ENCODE results near the gene SSNA1.

SSNA1 gene

DNA sequence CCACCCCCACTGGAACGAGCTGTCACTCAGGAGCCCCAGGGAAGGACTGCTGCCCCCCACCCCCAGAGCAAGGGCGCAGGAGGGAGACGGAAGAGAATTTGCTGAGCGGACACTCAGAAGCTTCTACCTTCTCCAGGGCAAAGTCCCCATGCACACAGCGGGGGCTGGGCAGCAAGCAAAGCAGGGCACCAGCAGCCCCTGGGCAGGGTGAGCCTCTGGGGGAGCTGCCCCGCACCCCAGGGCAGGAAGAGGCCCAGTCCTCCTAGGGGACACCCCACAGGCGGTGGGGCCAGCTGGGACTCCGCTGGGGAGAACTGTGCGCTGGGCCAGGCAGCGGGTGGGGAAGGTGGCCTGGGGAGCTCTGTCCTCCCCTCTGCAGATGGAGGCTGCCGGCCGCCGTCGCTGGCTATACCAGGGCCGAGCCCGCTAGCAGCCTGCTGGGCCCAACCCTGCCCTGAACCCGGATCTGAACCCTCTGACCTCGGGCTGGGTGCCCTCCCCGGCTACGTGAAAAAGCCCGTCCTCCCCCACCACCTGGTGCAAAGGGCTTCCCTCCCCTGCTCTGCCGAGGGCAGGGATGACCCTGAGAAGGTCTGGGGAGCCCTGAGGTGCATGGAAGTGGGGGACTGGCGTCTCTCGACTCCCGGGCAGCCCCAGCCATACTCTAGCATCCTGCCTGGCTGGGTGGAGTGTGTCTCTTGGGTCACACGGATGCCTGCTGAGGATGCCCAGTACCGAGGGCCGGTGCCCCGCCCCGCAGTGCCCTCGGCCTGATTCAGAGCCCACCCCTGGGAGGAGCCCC is 41.6 kb downstream of the SSNA1 start:
- H3K27ac ChIP-seq: no peak overlapping the region
- ChIA-PET CTCF (interaction anchor here (0.6 to 0.9 kb wide), 2 partner anchors 41 to 100 kb away, joined by 3 read pairs; partner anchors contain the start of gene SSNA1), POLR2A (ENCODE audit: low non-redundant PET) (interaction anchor here (0.8 kb wide), 1 partner anchor 11 kb away, joined by 4 read pairs; the partner anchor contains the start of gene TUBB4B)
- TF ChIP-seq, protein P1, sequence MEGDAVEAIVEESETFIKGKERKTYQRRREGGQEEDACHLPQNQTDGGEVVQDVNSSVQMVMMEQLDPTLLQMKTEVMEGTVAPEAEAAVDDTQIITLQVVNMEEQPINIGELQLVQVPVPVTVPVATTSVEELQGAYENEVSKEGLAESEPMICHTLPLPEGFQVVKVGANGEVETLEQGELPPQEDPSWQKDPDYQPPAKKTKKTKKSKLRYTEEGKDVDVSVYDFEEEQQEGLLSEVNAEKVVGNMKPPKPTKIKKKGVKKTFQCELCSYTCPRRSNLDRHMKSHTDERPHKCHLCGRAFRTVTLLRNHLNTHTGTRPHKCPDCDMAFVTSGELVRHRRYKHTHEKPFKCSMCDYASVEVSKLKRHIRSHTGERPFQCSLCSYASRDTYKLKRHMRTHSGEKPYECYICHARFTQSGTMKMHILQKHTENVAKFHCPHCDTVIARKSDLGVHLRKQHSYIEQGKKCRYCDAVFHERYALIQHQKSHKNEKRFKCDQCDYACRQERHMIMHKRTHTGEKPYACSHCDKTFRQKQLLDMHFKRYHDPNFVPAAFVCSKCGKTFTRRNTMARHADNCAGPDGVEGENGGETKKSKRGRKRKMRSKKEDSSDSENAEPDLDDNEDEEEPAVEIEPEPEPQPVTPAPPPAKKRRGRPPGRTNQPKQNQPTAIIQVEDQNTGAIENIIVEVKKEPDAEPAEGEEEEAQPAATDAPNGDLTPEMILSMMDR (conservative IDR thresholded peaks at IDR 0.05; ENCODE audit: low read depth): no peak
- no peak for DNase-seq (ENCODE audit: low spot score)

DNA sequence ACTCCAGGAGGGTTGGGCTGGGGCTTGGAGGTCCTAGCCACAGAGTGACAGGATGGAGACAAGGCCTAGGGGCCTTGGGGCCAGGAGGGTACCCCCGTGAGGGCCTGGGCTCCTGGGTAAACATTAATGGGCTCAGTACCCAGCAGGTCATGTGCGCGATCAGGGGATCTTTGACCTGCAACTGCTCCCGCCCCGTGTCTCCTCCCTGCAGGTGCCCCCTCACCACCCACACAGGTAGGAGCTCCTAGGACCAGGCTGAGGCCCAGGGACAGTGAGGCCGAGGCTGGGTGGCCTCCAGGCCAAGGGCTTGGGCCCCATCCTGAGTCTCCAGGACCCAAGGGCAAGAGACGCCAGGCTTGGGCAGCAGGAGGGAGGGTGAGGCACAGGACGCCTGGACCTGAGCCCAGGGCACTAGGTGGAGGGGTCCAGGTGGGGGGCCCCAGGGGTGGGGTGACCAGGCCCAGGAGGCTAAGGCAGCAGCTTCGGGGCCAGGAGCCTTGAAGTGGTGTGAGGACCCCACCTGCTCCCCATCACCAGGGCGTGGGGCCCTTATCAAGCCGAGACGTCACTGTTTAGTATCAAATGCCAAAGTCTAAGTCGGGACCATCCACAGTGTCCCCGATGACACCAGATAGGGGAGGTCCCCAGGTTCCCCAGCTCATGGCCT is 42.4 kb downstream of the SSNA1 start, which contains the start of gene SLC34A3:
TSS of gene SLC34A3 (plus strand) at position 197 of the 667 bp plus-strand sequence. CDS start 802 bp downstream, outside the sequence.
- no peak for DNase-seq (ENCODE audit: low spot score)
- ChIA-PET POLR2A (ENCODE audit: low non-redundant PET) (no interaction called here), CTCF (interaction anchor here (0.6 to 1.4 kb wide), 2 partner anchors 10 to 100 kb away, joined by 3 read pairs; partner anchors contain the start of gene TUBB4B)
- no peak within 1 kb of the TSS for H3K27ac ChIP-seq
- TF ChIP-seq, protein P1 (conservative IDR thresholded peaks at IDR 0.05; ENCODE audit: low read depth): no peak

DNA sequence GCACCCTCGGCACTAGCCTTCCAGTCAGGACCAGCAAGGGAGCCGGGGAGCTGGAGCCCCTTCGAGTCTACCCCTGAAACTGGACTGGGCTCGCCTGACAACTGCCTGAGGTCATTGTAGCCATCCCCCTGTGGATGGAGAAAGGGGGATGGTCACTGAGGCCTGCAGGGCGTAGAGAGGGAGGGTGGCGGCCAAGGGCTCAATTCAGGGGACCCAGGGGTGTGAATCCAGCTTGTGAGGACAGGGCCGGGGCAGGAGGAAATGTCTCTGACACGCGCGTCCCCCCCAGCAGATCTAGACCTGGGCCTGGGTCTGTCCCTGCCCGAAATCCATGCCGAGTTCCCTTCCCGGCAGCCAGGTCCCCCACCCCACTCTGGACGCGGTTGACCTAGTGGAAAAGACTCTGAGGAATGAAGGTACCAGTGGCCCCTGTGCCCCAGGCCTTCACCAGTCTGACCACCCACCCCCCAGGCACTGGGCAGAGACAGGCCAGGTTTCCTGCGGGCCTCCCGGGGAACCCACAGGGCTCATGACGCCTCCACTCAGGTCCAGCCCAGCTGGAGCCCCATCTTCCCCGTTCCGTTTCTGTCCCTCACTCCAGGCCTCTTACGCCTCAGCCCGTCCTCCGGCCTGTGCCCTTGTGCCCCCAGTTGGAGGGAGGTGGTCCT is 43.0 kb downstream of the SSNA1 start:
- TF ChIP-seq, protein P1 (conservative IDR thresholded peaks at IDR 0.05; ENCODE audit: low read depth): no peak
- POLR2A ChIA-PET (ENCODE audit: low non-redundant PET): no interaction called here
- CTCF ChIA-PET: interaction anchor here (0.6 to 1.4 kb wide), 2 partner anchors 9 to 112 kb away, joined by 3 read pairs; partner anchors contain the start of gene TUBB4B
- H3K27ac ChIP-seq: no peak overlapping the region
- DNase-seq (ENCODE audit: low spot score): no peak

DNA sequence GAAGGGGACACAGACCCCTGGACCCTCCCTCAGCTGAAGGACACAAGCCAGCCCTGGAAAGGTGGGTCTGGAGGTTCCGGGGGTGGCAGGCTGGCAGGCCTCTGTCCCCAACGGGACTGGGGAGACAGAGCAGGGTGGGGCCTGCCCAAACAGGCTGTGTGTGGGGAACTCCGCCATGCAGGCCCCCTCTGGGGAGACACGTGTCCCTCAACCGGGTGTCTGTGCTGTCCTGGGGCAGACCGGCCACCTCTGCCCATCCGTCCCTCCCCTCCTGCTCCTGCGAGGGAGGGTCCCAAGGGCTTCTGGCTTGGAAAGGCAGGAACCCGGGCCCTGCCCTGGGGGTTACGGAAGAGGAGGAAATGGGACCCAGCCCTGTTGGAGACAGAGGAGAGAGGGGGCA is 43.6 kb downstream of the SSNA1 start:
- H3K27ac ChIP-seq: no peak overlapping the region
- ChIA-PET CTCF (interaction anchor here (0.6 to 1.4 kb wide), 2 partner anchors 8 to 112 kb away, joined by 3 read pairs; partner anchors contain the start of gene TUBB4B), POLR2A (ENCODE audit: low non-redundant PET) (no interaction called here)

DNA sequence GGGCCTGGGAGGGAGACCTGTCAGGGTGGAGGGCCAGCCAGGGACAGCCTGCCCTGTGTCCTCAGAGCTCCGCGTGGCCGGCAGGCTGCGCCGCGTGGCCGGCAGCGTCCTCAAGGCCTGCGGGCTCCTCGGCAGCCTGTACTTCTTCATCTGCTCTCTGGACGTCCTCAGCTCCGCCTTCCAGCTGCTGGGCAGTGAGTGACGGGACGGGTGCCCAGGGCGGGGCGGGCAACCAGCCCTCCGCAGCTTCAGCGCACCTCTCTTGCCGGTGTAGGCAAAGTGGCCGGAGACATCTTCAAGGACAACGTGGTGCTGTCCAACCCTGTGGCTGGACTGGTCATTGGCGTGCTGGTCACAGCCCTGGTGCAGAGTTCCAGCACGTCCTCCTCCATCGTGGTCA is 44.0 kb downstream of the SSNA1 start:
- H3K27ac ChIP-seq: no peak overlapping the region
- no peak for DNase-seq (ENCODE audit: low spot score)
- CTCF ChIA-PET: interaction anchor here (1.4 kb wide), 1 partner anchor 8 kb away, joined by 3 read pairs; the partner anchor contains the start of gene TUBB4B
- TF ChIP-seq, protein P1 (conservative IDR thresholded peaks at IDR 0.05; ENCODE audit: low read depth): no peak
- POLR2A ChIA-PET (ENCODE audit: low non-redundant PET): interaction anchor here (0.5 kb wide), 1 partner anchor 24 kb away, joined by 3 read pairs; no protein-coding TSS in a partner anchor

More for the DNA sequence above, 43.6 kb downstream of the SSNA1 start:
- TF ChIP-seq, protein P1 (conservative IDR thresholded peaks at IDR 0.05; ENCODE audit: low read depth): no peak
- DNase-seq (ENCODE audit: low spot score): no peak
